OCI-LY3 (cell line): ENCODE data around the gene GAMT.
"Not testable (repeated sequence)": the region's sequence is repeated elsewhere in the genome, so short reads cannot be mapped to it uniquely, and the experiment has no call there.

Experiments used
- H2AFZ ChIP-seq: fragments of 200-600, 300-600 bp; shearing (Covaris generic); 2 replicates; pipeline ENCODE4 v1.6.0; 2014; ENCODE audit warnings: antibody characterized with exemption, low read depth, low read length
- H3K27ac ChIP-seq: fragments of 200-600, 300-600 bp; sonication (generic); 2 replicates; pipeline ENCODE4 v1.5.1; 2014; ENCODE audit warnings: mild to moderate bottlenecking, low read length, moderate library complexity, mixed read lengths
- H3K27me3 ChIP-seq: fragments of 200-600, 300-600 bp; sonication (generic); 2 replicates; pipeline ENCODE4 v1.6.1; 2014; ENCODE audit warnings: low read depth, low read length, mixed read lengths
- H3K36me3 ChIP-seq: fragments of 200-600, 300-600 bp; sonication (generic); replicated peaks from 2 replicates; pipeline ENCODE3; 2014; ENCODE audit warnings: low read depth, low read length, mixed read lengths
- H3K4me1 ChIP-seq: fragments of 300-600, 200-600 bp; sonication (generic); 2 replicates; pipeline ENCODE4 v1.6.1; 2014; ENCODE audit warnings: low read length, mixed read lengths
- H3K4me2 ChIP-seq: fragments of 200-600, 300-600 bp; sonication (generic); 2 replicates; pipeline ENCODE4 v1.6.1; 2014; ENCODE audit warnings: low read length, mixed read lengths
- H3K4me3 ChIP-seq: fragments of 300-600, 200-600 bp; sonication (generic); 2 replicates; pipeline ENCODE4 v1.5.1; 2014; ENCODE audit warnings: antibody characterized with exemption, mild to moderate bottlenecking, low read length, moderate library complexity
- H3K79me2 ChIP-seq: fragments of 300-600, 200-600 bp; shearing (Covaris generic); 2 replicates; pipeline ENCODE4 v1.6.1; 2014; ENCODE audit warnings: mild to moderate bottlenecking, low read length, mixed read lengths
- H3K9ac ChIP-seq: fragments of 300-600, 200-600 bp; shearing (Covaris generic); 2 replicates; pipeline ENCODE4 v1.6.0; 2014; ENCODE audit warnings: mild to moderate bottlenecking, low read length, moderate library complexity
- H3K9me3 ChIP-seq: fragments of 200-600, 300-600 bp; shearing (Covaris generic); 2 replicates; pipeline ENCODE4 v1.6.1; 2014; ENCODE audit warnings: low read length, mixed read lengths; ENCODE audit not compliant: insufficient read depth
- H4K20me1 ChIP-seq: fragments of 200-600, 300-600 bp; sonication (generic); 2 replicates; pipeline ENCODE4 v1.6.1; 2016; ENCODE audit warnings: low read length, mixed read lengths; ENCODE audit not compliant: insufficient read depth
- EZH2phosphoT487 ChIP-seq: fragments of 200-600 bp; shearing (Covaris generic); IDR thresholded peaks from 2 replicates; pipeline ENCODE4 v1.6.1; 2018; ENCODE audit warnings: antibody characterized with exemption, mixed run types, low read depth
- TF ChIP-seq, protein P1 (sequence below): fragments of 200-600, 300-600 bp; sonication (generic); IDR thresholded peaks from 2 replicates; pipeline ENCODE4 v1.5.1; 2014; ENCODE audit warnings: antibody characterized with exemption, low read length, low read depth

Gene GAMT

DNA sequence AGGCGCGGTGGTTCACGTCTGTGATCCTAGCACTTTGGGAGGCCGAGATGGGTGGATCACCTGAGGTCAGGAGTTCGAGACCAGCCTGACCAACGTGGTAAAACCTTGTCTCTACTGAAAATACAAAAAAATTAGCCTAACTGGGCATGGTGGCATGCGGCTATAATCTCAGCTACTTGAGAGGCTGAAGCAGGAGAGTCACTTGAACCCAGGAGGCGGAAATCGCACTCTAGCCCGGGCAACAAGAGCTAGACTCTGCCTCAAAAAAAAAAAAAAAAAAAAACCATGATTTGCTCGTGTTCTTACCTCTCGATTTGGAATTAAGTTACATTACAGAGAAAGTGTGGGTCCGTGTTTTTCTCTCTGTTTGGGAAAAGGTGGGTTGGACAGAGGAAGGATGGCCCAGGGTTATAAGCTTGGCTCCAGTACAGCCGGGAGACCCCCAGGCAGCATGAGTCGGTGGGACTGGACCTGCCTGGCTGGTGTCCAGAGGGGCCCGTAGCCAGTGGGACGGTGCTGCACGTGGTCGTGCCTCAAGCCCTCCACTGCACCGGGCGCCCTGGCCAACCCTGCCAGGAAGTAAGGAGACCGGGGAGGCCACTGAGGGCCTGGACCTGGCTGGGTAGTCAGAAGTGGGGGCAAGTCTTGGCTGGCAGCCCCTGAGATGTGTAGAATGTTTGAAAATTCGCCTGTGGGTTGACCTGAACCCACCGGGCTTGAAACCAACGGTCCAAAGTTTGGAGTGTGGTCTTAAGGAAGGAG, 40.5 kb upstream of the GAMT start:
- Histone ChIP-seq H3K79me2 (peaks cover 44% of the 10 kb centered on the region), H3K4me3 (no peak overlapping the region), H3K9ac (no peak overlapping the region), H4K20me1 (peaks cover 44% of the 10 kb centered on the region), H2AFZ (no peak overlapping the region), H3K9me3 (no peaks in the 10 kb centered on the region), H3K36me3 (peaks cover 42% of the 10 kb centered on the region), H3K4me1 (peaks cover 44% of the 10 kb centered on the region), H3K27ac (no peak overlapping the region), H3K4me2 (no peak overlapping the region), H3K27me3 (no peaks in the 10 kb centered on the region)
- no peak for TF ChIP-seq EZH2phosphoT487

DNA sequence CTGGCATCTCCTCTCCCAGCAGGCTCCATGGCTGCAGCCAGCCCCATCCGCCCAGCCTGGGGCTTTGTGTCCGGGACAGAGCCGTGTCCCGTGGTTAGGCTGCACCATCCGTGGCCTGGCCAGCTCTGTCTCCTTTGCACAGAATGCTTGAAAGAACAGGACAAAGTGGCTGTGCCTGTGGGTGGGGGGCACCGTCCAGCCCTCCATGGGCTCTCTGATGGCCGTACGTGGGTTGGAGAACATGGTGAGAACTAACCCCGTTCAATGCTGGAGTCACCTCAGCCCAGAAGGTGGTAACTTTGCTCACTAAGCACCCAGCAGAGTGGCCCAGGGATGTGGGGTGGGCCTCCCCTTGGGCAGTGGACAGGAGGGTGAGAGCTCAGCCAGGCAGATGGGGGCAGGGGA, 39.7 kb upstream of the GAMT start:
- H3K27me3 ChIP-seq, result no peaks in the 10 kb centered on the region
- H3K4me2 ChIP-seq, result no peak overlapping the region
- peaks cover 44% of the 10 kb centered on the region for H3K79me2 ChIP-seq
- H3K9me3 ChIP-seq, result no peaks in the 10 kb centered on the region
- 0 out of 2 replicates have a peak overlapping the region, but pooled peaks have one; percentile 6 for H3K27ac ChIP-seq
- no peak overlapping the region for H3K9ac ChIP-seq
- peaks cover 44% of the 10 kb centered on the region for H3K4me1 ChIP-seq
- H4K20me1 ChIP-seq, result peaks cover 44% of the 10 kb centered on the region
- no peak overlapping the region for H3K4me3 ChIP-seq
- H3K36me3 ChIP-seq, result peaks cover 42% of the 10 kb centered on the region
- H2AFZ ChIP-seq, result no peak overlapping the region
- no peak for TF ChIP-seq EZH2phosphoT487
- TF ChIP-seq, protein P1, sequence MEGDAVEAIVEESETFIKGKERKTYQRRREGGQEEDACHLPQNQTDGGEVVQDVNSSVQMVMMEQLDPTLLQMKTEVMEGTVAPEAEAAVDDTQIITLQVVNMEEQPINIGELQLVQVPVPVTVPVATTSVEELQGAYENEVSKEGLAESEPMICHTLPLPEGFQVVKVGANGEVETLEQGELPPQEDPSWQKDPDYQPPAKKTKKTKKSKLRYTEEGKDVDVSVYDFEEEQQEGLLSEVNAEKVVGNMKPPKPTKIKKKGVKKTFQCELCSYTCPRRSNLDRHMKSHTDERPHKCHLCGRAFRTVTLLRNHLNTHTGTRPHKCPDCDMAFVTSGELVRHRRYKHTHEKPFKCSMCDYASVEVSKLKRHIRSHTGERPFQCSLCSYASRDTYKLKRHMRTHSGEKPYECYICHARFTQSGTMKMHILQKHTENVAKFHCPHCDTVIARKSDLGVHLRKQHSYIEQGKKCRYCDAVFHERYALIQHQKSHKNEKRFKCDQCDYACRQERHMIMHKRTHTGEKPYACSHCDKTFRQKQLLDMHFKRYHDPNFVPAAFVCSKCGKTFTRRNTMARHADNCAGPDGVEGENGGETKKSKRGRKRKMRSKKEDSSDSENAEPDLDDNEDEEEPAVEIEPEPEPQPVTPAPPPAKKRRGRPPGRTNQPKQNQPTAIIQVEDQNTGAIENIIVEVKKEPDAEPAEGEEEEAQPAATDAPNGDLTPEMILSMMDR, result no peak

GRCh38 chr19:1440418-1440801, 39.1 kb upstream of the GAMT start:
- Histone ChIP-seq H3K27me3 (no peaks in the 10 kb centered on the region), H3K36me3 (peaks cover 47% of the 10 kb centered on the region), H3K9ac (no peak overlapping the region), H3K79me2 (peaks cover 44% of the 10 kb centered on the region), H3K4me2 (peak overlapping the region; percentile 92; the same call in 1 of the 2 replicates), H3K4me3 (no peak overlapping the region), H3K27ac (0 out of 2 replicates have a peak overlapping the region, but pooled peaks have one; percentile 6), H3K4me1 (peaks cover 44% of the 10 kb centered on the region), H3K9me3 (no peaks in the 10 kb centered on the region), H2AFZ (no peak overlapping the region), H4K20me1 (peaks cover 48% of the 10 kb centered on the region)
- no peak for TF ChIP-seq EZH2phosphoT487
- TF ChIP-seq, protein P1, result no peak

DNA sequence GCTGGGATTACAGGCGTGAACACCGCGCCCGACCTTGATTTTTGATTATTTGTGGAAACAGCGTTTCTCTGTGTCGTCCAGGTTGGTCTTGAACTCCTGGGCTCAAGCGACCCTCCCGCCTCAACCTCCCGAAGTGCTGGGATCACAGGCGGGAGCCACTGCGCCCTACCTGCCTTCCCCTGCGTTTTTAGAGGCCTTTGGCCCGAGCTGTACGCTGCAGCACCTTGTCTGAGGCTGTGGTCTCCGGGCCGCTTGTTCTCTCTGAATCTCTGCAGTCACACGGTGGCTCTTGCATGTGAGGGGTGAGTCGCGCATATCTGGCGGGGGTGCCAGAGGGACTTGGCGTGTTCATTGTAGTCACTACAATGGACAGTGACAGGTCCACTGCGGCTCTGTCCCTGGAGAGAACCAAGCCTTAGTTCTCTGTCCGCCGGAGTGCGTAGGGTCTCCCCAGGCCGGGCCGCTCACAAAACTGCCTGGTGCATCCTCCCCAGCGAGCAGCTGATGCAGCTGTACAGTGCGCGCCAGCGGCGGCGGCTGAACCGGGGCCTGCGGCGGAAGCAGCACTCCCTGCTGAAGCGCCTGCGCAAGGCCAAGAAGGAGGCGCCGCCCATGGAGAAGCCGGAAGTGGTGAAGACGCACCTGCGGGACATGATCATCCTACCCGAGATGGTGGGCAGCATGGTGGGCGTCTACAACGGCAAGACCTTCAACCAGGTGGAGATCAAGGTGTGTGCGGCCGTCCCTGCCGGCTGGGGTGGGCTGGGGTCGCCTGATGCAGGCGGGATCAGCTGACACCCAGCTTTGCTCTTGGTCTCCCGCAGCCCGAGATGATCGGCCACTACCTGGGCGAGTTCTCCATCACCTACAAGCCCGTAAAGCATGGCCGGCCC, 38.4 kb upstream of the GAMT start:
- Histone ChIP-seq H3K4me3 (peak overlapping the region; percentile 92), H3K27ac (peak overlapping the region; percentile 64), H3K4me2 (peak overlapping the region; percentile 92), H3K79me2 (peaks cover 44% of the 10 kb centered on the region), H3K9ac (peak overlapping the region; percentile 91), H3K4me1 (peaks cover 43% of the 10 kb centered on the region), H4K20me1 (peaks cover 50% of the 10 kb centered on the region), H3K36me3 (peaks cover 52% of the 10 kb centered on the region)
- not testable (repeated sequence) for H2AFZ ChIP-seq, H3K9me3 ChIP-seq, H3K27me3 ChIP-seq
